Measurements from ENCODE around the gene TSC22D1. TPM values are rescaled to one million over a fixed set of nuclear protein-coding genes. Genes with fewer than 3 reads are reported as not detected.

Gene TSC22D1
- polyA plus RNA-seq, 3 donors, result 24.6 to 61.6 (median 51.3) TPM

DNA sequence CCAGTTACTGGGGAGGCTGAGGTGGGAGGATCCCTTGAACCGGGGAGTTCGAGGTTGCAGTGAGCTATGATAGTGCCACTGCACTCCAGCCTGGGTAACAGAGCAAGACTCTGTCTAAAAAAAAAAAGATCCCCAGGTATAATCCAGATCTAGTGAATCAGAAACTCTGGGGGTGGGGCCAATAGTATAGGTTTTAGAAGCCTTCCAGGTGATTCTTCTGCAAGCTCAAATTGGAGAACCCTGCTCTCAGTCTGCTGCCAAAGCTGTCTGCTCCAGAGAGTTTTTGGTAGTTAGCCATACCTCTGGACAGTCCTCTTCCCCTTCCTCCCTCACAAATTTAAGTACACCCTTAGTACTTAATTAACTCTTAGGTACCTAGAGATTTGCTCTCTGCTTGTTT, 174.6 kb downstream of the TSC22D1 start:
- H3K27ac ChIP-seq (ENCODE audit: low read depth, low read length), result no peak overlapping the region
- 47 to 77% (median 73%) methylated on average over 2 of the region's 2 CpGs for WGBS, 3 donors

- no peak overlapping the region for H3K27ac ChIP-seq (ENCODE audit: low read depth, low read length)
Observed at GRCh38 chr13:44400736-44401135, 175.4 kb downstream of the TSC22D1 start.

- H3K27ac ChIP-seq (ENCODE audit: low read depth, low read length), result no peak overlapping the region
- WGBS, 3 donors, result 64 to 91% (median 87%) methylated on average over 3 of the region's 3 CpGs
Observed at GRCh38 chr13:44399074-44399473, 177.1 kb downstream of the TSC22D1 start.

- no peak overlapping the region for H3K27ac ChIP-seq (ENCODE audit: low read depth, low read length)
- 74 to 88% (median 83%) methylated on average over 3 of the region's 3 CpGs for WGBS, 3 donors
Observed at GRCh38 chr13:44398606-44399005, 177.5 kb downstream of the TSC22D1 start.

DNA sequence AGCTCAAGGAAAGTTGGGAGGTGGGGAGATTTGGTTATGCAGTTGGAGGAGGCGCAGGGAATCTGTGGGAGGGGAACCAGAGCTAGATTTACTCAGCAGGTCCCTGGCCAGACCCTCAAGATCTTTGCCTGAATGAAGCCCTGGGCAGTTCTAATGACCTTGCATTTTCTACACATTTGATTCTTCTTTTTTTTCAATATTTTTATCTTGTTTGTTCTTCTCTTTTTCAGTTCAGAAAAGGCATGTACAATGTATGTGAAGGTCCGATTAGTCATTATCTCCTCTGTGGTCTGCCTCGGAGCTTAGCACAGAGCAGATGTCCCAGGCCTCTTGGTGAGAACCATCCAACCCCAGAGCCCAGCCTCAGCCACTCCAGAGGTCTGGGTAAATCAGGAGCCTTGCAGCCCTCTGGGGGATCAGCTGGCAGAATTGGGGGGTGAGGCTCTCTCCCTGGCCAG, 178.3 kb downstream of the TSC22D1 start:
- 75 to 92% (median 79%) methylated on average over 3 of the region's 3 CpGs for WGBS, 3 donors
- no peak overlapping the region for H3K27ac ChIP-seq (ENCODE audit: low read depth, low read length)

DNA sequence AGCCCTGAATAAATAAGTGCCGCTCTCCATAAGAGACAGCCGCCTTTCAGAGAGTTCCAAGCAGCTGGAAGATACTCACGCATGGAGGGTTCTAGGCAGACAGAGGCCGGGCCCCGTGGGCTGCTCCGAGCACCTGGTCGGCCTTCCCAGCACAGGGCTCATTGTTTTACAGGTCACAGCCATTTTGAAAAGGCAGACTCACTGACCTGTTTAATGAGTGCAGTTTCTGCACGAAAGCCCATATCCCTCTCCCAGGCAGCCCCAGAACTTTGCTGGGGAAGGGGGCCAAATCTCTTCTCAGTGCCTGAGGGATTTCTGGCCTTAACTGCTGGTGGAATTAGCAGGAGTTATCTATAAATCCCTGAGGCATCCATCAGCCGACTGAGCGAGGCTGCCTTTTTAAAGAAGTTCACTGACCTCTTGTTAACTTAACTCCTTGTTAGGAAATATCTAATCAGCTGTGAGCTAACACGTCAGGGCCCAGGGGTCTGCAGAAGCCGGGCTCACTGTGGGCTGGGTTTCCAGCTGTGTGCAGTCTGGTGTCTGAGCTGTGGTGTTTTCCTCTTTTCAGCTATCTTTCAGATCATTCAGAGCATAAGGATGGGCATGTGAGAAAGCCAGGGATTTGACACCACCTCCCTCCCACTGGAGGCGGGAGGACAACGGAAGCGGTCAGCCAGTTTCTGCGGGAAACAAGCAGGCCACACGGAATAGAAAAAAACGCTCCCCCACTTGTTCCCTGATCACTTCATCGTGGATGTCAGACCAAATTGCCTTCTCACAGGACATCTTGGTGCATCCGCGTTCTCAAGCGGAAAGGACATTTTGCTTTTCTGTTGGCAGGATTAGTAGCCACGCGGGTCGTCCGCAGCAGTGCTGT, 179.2 kb downstream of the TSC22D1 start:
- 61 to 75% (median 69%) methylated on average over 26 of the region's 26 CpGs for WGBS, 3 donors
- no peak overlapping the region for H3K27ac ChIP-seq (ENCODE audit: low read depth, low read length)

- H3K27ac ChIP-seq (ENCODE audit: low read depth, low read length), result no peak overlapping the region
- 79 to 84% (median 84%) methylated on average over 8 of the region's 8 CpGs for WGBS, 3 donors
Observed at GRCh38 chr13:44395976-44396694, 180.0 kb downstream of the TSC22D1 start.

GRCh38 chr13:44394658-44395057, 181.5 kb downstream of the TSC22D1 start:
- H3K27ac ChIP-seq (ENCODE audit: low read depth, low read length), result no peak overlapping the region

- H3K27ac ChIP-seq (ENCODE audit: low read depth, low read length), result no peak overlapping the region
- 25 to 45% (median 40%) methylated on average over 8 of the region's 8 CpGs for WGBS, 3 donors
Observed at GRCh38 chr13:44393391-44393790, 182.7 kb downstream of the TSC22D1 start.

- 60 to 75% (median 74%) methylated on average over 1 of the region's 1 CpG for WGBS, 3 donors
Observed at GRCh38 chr13:44389876-44390275, 186.3 kb downstream of the TSC22D1 start.

GRCh38 chr13:44389060-44389666, 187.0 kb downstream of the TSC22D1 start:
- H3K27ac ChIP-seq (ENCODE audit: low read depth, low read length), result no peak overlapping the region
- 65 to 79% (median 73%) methylated on average over 4 of the region's 4 CpGs for WGBS, 3 donors

More at GRCh38 chr13:44389876-44390275, 186.3 kb downstream of the TSC22D1 start:
- no peak overlapping the region for H3K27ac ChIP-seq (ENCODE audit: low read depth, low read length)

- H3K27ac ChIP-seq (ENCODE audit: low read depth, low read length), result no peak overlapping the region
- WGBS, 3 donors, result 77 to 83% (median 80%) methylated on average over 7 of the region's 7 CpGs
Observed at GRCh38 chr13:44388427-44389059, 187.6 kb downstream of the TSC22D1 start.

DNA sequence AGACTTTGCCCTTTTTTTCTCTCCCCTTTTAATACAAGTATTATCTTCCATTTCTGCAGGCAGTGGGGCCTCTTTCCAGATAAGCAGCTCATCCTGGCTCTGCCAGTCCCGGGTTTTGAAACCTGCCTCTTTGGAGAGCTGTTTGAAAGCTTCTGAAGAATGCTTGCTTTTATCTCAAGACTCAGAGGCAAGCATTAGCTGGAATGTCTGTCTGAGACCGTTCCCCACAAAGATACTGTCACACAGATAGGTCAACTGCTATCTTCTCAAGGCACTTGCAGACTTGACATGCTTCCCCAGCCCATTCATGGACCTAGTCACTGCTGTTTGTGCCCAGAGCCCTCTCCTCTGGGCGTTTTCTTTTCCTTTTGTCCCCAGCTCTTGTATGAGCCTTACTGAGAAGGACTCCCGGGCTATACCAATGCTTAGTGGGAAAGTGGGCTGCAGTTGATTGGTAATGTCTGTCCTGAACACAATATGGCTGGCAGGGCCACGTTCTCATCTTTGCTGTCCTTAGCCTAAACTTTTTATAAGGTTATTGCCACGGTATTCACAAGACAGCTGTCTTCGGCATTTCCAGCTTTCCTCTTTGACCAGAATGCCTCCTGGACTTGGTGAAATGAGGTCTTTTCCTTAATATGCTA, 189.1 kb downstream of the TSC22D1 start:
- 80 to 94% (median 84%) methylated on average over 7 of the region's 7 CpGs for WGBS, 3 donors
- H3K27ac ChIP-seq (ENCODE audit: low read depth, low read length), result no peak overlapping the region

DNA sequence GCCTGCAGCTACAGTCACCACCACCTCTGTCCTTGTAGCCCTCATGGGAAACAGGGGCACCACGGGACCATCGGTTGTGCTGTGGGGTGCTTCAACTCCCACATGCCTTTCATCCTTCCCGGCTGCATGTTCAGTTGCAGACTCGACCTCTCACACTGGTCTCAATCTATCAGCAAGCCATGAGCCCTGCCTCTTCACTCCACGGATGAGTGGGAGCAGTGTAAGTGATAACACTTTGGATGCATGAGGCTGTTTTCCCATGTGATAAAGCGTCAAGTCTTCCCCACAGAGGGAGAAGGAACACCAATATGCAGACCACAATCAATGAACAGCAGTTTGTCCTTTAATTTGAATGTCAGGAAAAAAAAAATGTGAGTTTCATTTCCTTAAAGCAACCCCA, 190.3 kb downstream of the TSC22D1 start:
- WGBS, 3 donors, result 65 to 67% (median 66%) methylated on average over 6 of the region's 6 CpGs
- H3K27ac ChIP-seq (ENCODE audit: low read depth, low read length), result no peak overlapping the region

DNA sequence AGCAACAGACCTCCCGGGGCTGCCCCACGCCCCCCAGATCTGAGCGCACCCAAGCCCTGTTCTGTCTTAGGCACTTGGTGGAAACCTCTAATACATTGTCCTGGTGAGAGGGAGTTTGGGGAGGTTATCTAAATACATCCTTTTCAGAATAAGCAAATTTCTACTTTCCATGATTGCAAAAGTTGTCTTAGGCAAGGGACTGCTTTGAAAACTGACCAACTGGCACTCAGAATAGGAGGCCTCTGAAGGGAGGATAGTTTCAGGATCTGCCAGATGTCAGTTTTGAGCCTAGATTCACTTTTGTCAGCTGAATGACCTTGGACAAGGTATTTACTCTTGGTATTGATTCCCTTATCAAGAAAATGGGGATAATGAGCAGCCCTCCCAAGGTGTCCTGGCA, 190.7 kb downstream of the TSC22D1 start:
- 92 to 95% (median 93%) methylated on average over 3 of the region's 3 CpGs for WGBS, 3 donors

DNA sequence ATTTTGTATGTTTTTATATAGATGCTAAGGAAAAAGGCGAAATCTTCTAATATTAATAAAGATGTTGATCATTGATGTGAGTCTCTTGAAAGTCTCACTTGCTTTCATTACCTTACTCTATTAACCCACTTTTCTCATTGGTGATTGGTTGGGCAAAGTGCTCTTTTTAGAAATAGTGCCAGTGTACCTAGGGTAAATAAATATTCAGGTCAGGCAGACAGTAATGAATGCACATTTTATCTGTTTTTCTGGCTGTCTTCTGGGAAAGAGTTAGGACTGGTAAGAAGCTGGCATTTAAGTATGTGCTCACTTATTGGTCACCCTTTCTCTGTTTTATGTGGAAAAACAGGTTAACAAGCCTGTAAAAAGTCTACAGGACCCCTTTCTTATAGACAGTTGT, 191.4 kb downstream of the TSC22D1 start:
- H3K27ac ChIP-seq (ENCODE audit: low read depth, low read length), result no peak overlapping the region
- WGBS, 3 donors, result 95 to 100% (median 97%) methylated on average over 1 of the region's 1 CpG

More for the DNA sequence above, 190.7 kb downstream of the TSC22D1 start:
- no peak overlapping the region for H3K27ac ChIP-seq (ENCODE audit: low read depth, low read length)

DNA sequence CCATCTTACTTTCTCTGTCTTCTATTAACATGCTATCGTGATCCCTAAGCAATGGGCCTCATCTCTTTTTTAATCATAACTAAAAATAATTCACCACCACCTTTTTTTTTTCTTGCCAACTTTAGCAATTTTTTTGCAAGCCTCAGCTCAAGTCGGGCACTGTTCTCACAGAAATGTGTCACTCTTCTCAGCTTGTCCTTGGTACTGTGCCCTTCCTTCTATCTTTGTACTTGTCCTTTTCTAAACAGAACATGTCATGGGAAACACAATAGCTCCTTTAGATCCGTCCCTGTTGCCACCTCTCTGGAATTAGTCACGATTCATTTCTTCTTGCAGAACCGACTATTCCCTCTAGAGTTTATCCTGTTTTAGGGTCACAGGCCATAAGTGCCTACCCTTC, 192.2 kb downstream of the TSC22D1 start:
- H3K27ac ChIP-seq (ENCODE audit: low read depth, low read length), result no peak overlapping the region
- 63 to 71% (median 67%) methylated on average over 5 of the region's 5 CpGs for WGBS, 3 donors

GRCh38 chr13:44382635-44383145, 193.4 kb downstream of the TSC22D1 start:
- H3K27ac ChIP-seq (ENCODE audit: low read depth, low read length), result no peak overlapping the region
- WGBS, 3 donors, result 52 to 73% (median 67%) methylated on average over 5 of the region's 5 CpGs

Measured in adipose tissue (tissue), 3 donors.